ENCODE measurements around the gene TBC1D5. TPM values are rescaled to one million over a fixed set of nuclear protein-coding genes. Genes with fewer than 3 reads are reported as not detected.

TBC1D5 gene
- polyA plus RNA-seq, 2 of the 4 experiments (the other 2 are of a cell fraction) = 36.7 to 72.2 TPM

GRCh38 chr3:17443142-17443541 is 299.3 kb downstream of the TBC1D5 start:
- no peak for ATAC-seq
- POLR2A ChIA-PET = no interaction called here
- no peak for DNase-seq (ENCODE audit: low read depth in 1 of 2, low spot score in 1 of 2)
- H3K4me1 ChIP-seq = no peaks in the 10 kb centered on the region
- CTCF ChIA-PET = interaction anchor here (0.7 kb wide), 1 partner anchor 47 kb away, joined by 3 read pairs; no protein-coding TSS in a partner anchor
- no peak overlapping the region for H3K4me2 ChIP-seq
- no peak overlapping the region for H3K4me3 ChIP-seq
- TF ChIP-seq BHLHE40 (IDR thresholded peaks at IDR 0.05; ENCODE audit: low read depth, low read length) (no peak), PBX3 (IDR thresholded peaks at IDR 0.05) (no peak), FOXS1 (CRISPR knock-in tag; IDR thresholded peaks at IDR 0.05) (no peak), HDAC2 (IDR thresholded peaks at IDR 0.05) (no peak), SMC3 (IDR thresholded peaks at IDR 0.05) (no peak)
- TF ChIP-seq, protein P1, sequence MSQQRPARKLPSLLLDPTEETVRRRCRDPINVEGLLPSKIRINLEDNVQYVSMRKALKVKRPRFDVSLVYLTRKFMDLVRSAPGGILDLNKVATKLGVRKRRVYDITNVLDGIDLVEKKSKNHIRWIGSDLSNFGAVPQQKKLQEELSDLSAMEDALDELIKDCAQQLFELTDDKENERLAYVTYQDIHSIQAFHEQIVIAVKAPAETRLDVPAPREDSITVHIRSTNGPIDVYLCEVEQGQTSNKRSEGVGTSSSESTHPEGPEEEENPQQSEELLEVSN (IDR thresholded peaks at IDR 0.05; ENCODE audit: borderline replicate concordance, low read depth) = no peak
- TF ChIP-seq, protein P2, sequence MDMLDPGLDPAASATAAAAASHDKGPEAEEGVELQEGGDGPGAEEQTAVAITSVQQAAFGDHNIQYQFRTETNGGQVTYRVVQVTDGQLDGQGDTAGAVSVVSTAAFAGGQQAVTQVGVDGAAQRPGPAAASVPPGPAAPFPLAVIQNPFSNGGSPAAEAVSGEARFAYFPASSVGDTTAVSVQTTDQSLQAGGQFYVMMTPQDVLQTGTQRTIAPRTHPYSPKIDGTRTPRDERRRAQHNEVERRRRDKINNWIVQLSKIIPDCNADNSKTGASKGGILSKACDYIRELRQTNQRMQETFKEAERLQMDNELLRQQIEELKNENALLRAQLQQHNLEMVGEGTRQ (IDR thresholded peaks at IDR 0.05) = no peak
- no peak overlapping the region for H3K27ac ChIP-seq
- WGBS (ENCODE audit: missing lambda C conversion rate) = 95% methylated on average over 4 of the region's 4 CpGs
- H3K9me3 ChIP-seq = peaks cover 1% of the 10 kb centered on the region; the same call in 1 of the 3 replicates
- FAIRE-seq = no peak

GRCh38 chr3:17442332-17443049 is 299.9 kb downstream of the TBC1D5 start:
- ATAC-seq (no peak), DNase-seq (ENCODE audit: low read depth in 1 of 2, low spot score in 1 of 2) (no peak), FAIRE-seq (no peak)
- TF ChIP-seq HDAC2 (IDR thresholded peaks at IDR 0.05) = no peak
- TF ChIP-seq RAD21 (conservative IDR thresholded peaks at IDR 0.05 in 1 of 2, IDR thresholded peaks at IDR 0.05 in 1 of 2) = no peak
- TF ChIP-seq ZSCAN20 (CRISPR knock-in tag; IDR thresholded peaks at IDR 0.05) = no peak
- TF ChIP-seq HES2 (IDR thresholded peaks at IDR 0.05) = no peak
- no peak for TF ChIP-seq ESRRA (IDR thresholded peaks at IDR 0.05; ENCODE audit: borderline replicate concordance, low read length)
- TF ChIP-seq ZFP36 (IDR thresholded peaks at IDR 0.05; ENCODE audit: borderline replicate concordance, partially characterized antibody) = no peak
- TF ChIP-seq, protein P2 (IDR thresholded peaks at IDR 0.05) = no peak
- TF ChIP-seq PHF8 (IDR thresholded peaks at IDR 0.05; ENCODE audit: borderline replicate concordance, low read depth) = no peak
- no peak for TF ChIP-seq HEYL (CRISPR knock-in tag; IDR thresholded peaks at IDR 0.05)
- no peak for TF ChIP-seq ZNF302 (CRISPR knock-in tag; IDR thresholded peaks at IDR 0.05)
- no peak for TF ChIP-seq NR3C1 (IDR thresholded peaks at IDR 0.05)
- TF ChIP-seq EP300 (IDR thresholded peaks at IDR 0.05) = no peak
- TF ChIP-seq EHF (CRISPR knock-in tag; IDR thresholded peaks at IDR 0.05) = no peak
- TF ChIP-seq CHD4 (IDR thresholded peaks at IDR 0.05; ENCODE audit: borderline replicate concordance) = no peak
- no peak for TF ChIP-seq HOXB5 (CRISPR knock-in tag; IDR thresholded peaks at IDR 0.05)
- TF ChIP-seq JUN (IDR thresholded peaks at IDR 0.05) = no peak
- no peak for TF ChIP-seq POLR2A (IDR thresholded peaks at IDR 0.05; ENCODE audit: low read length)
- no peak for TF ChIP-seq MAZ (IDR thresholded peaks at IDR 0.05; ENCODE audit: borderline replicate concordance, low read depth, low read length)
- peaks cover 4% of the 10 kb centered on the region; the same call in 1 of the 3 replicates for H3K9me3 ChIP-seq
- ChIA-PET POLR2A (no interaction called here), CTCF (no interaction called here)
- no peaks in the 10 kb centered on the region for H3K4me1 ChIP-seq
- no peak overlapping the region for H3K4me2 ChIP-seq
- no peak overlapping the region for H3K27ac ChIP-seq
- 86% methylated on average over 3 of the region's 3 CpGs for WGBS (ENCODE audit: missing lambda C conversion rate)
- no peak overlapping the region for H3K4me3 ChIP-seq

Data from A549 (cell line).